B cell (primary cell): ENCODE data around the gene METTL3. TPM values are rescaled to one million over a fixed set of nuclear protein-coding genes. Genes with fewer than 3 reads are reported as not detected.

ENCODE experiments used
- ATAC-seq: fragments of 200-7000 bp; cut with Tn5 transposase; one replicate; pipeline ENCODE4 v1.10.0; 2021; ENCODE audit warnings: low read depth, mild to moderate bottlenecking, moderate number of reproducible peaks, moderate library complexity
- CTCF ChIA-PET: fragments of 350-600 bp; sonication (Branson Sonifier 250); formaldehyde crosslinking; loops from one replicate; lab custom pipeline; 2021; ENCODE audit warnings: antibody characterized with exemption, inconsistent platforms; lab: Charles Lee
- POLR2A ChIA-PET: fragments of 350-600 bp; sonication (Branson Sonifier 250); formaldehyde crosslinking; loops from one replicate; lab custom pipeline; 2021; ENCODE audit warnings: antibody characterized with exemption; lab: Charles Lee
- DNase-seq: peaks from one replicate; pipeline ENCODE4 v3.0.0; 2013
- H2AFZ ChIP-seq: 2 replicates; pipeline ENCODE4 v1.6.1; 2012; ENCODE audit warnings: mild to moderate bottlenecking, low read depth, low read length; ENCODE audit not compliant: insufficient read depth, poor library complexity, severe bottlenecking
- H3K27ac ChIP-seq, 2 donors: 1 replicate in 1 of 2; 2 replicates in 1 of 2; pipeline ENCODE4 v1.5.1; 2012 to 2013; ENCODE audit warnings: low read length in 2 of 2, mild to moderate bottlenecking in 2 of 2, moderate library complexity in 1 of 2
- H3K27me3 ChIP-seq, 4 experiments: fragments of 200-600 bp in 1 of 4; sonication (generic) in 1 of 4; replicated peaks in 1 of 4; 1 replicate in 2 of 4; 2 replicates in 2 of 4; pipeline versions ENCODE4 v1.6.1 to v1.7.0; 2013 to 2016; ENCODE audit warnings: low read length in 3 of 4, mild to moderate bottlenecking in 2 of 4, mixed read lengths in 1 of 4, moderate library complexity in 1 of 4; ENCODE audit not compliant: insufficient read depth in 4 of 4, control insufficient read depth in 3 of 4; ENCODE audit errors: control extremely low read depth in 1 of 4
- H3K36me3 ChIP-seq, 2 experiments: replicated peaks in 1 of 2; 1 replicate in 1 of 2; 2 replicates in 1 of 2; pipeline versions ENCODE4 v1.6.1 to v1.7.1; 2013; ENCODE audit warnings: low read length in 1 of 2; ENCODE audit not compliant: insufficient read depth in 2 of 2, control insufficient read depth in 1 of 2; ENCODE audit errors: control extremely low read depth in 1 of 2, extremely low read depth in 1 of 2
- H3K4me1 ChIP-seq, 2 donors: fragments of 200-600 bp in 1 of 2; sonication (generic) in 1 of 2; 1 replicate in 1 of 2; 2 replicates in 1 of 2; pipeline versions ENCODE4 v1.5.1 to v1.6.1; 2013 to 2017; ENCODE audit warnings: low read length in 2 of 2; ENCODE audit not compliant: control insufficient read depth in 2 of 2, insufficient read depth in 2 of 2
- H3K4me2 ChIP-seq: replicated peaks from 2 replicates; pipeline ENCODE3; 2012; ENCODE audit warnings: mild to moderate bottlenecking, low read depth, low read length; ENCODE audit not compliant: poor library complexity, severe bottlenecking
- H3K4me3 ChIP-seq, 5 experiments: fragments of 200-600 bp in 1 of 5; sonication (generic) in 1 of 5; 1 replicate in 3 of 5; 2 replicates in 2 of 5; pipeline versions ENCODE4 v1.5.1 to v1.7.0; 2011 to 2016; ENCODE audit warnings: low read length in 4 of 5, mild to moderate bottlenecking in 4 of 5, low read depth in 2 of 5, control low read depth in 1 of 5, moderate library complexity in 1 of 5; ENCODE audit not compliant: insufficient read depth in 1 of 5; ENCODE audit errors: control extremely low read depth in 1 of 5, extremely low read depth in 1 of 5
- H3K79me2 ChIP-seq: fragments of 200-600 bp; sonication (generic); one replicate; pipeline ENCODE4 v1.6.0; 2016; ENCODE audit warnings: low read length; ENCODE audit not compliant: control insufficient read depth, insufficient read depth
- H3K9ac ChIP-seq: fragments of 200-600 bp; sonication (generic); 2 replicates; pipeline ENCODE4 v1.6.1; 2017; ENCODE audit warnings: mild to moderate bottlenecking, low read length, moderate library complexity
- H3K9me3 ChIP-seq, 3 donors: one replicate each; pipeline versions ENCODE4 v1.6.1 to v1.7.1; 2013; ENCODE audit warnings: low read length in 2 of 3; ENCODE audit not compliant: control insufficient read depth in 2 of 3, insufficient read depth in 1 of 3; ENCODE audit errors: control extremely low read depth in 1 of 3
- H4K20me1 ChIP-seq: 2 replicates; pipeline ENCODE4 v1.6.0; 2012; ENCODE audit warnings: mild to moderate bottlenecking, low read length; ENCODE audit not compliant: insufficient read depth, control insufficient read depth, poor library complexity, severe bottlenecking
- H3K27ac Mint-ChIP-seq: one replicate; pipeline ENCODE4 v1.8.0; 2021; ENCODE audit warnings: mixed read lengths
- H3K27me3 Mint-ChIP-seq: one replicate; pipeline ENCODE4 v1.8.0; 2021; ENCODE audit warnings: mixed read lengths
- H3K4me1 Mint-ChIP-seq: one replicate; pipeline ENCODE4 v1.8.0; 2021; ENCODE audit warnings: mixed read lengths
- H3K4me3 Mint-ChIP-seq: one replicate; pipeline ENCODE4 v1.8.0; 2021; ENCODE audit warnings: mixed read lengths
- H3K9me3 Mint-ChIP-seq: one replicate; pipeline ENCODE4 v1.8.0; 2022; ENCODE audit warnings: mixed read lengths; ENCODE audit not compliant: insufficient read depth
- EZH2 ChIP-seq: IDR thresholded peaks from 2 replicates; pipeline ENCODE4 v1.6.1; 2012; ENCODE audit warnings: borderline replicate concordance, low read depth, mild to moderate bottlenecking, moderate library complexity, low read length; ENCODE audit not compliant: insufficient read depth, poor library complexity, severe bottlenecking
- WGBS: methylation state at CpG from one replicate; pipeline ENCODE4 v1.1.5; 2013; ENCODE audit warnings: missing lambda C conversion rate; ENCODE audit not compliant: insufficient coverage; 5-methylcytosine and 5-hydroxymethylcytosine counted together
- intact Hi-C: fragments of 100-400 bp; cut with micrococcal nuclease; formaldehyde crosslinking; loops from one replicate; pipeline ENCODE4 v1.10.0; 2022
- polyA plus RNA-seq: library from polyadenylated mRNA; depleted of rRNA; stranded (reverse); fragments of >200 nt; gene quantifications from 2 replicates; pipeline ENCODE4 v1.2.3, GENCODE V29; 2012
- total RNA-seq, 2 donors: library from RNA; stranded (reverse); fragments of 120-200 nt in 1 of 2; gene quantifications; 1 replicate in 1 of 2; 2 replicates in 1 of 2; pipeline versions ENCODE4 v1.2.3 to v1.2.4, GENCODE V29; 2013 to 2022
- TF ChIP-seq, protein P1 (sequence below): fragments of 200-600 bp; IDR thresholded peaks from one replicate; pipeline ENCODE4 v1.8.0; 2022; ENCODE audit warnings: antibody characterized with exemption, mild to moderate bottlenecking

METTL3 gene
- total and polyA plus RNA-seq, 2 donors (not counting 1 experiment from before 2014, with no cell fraction given) = 118 to 161 TPM

DNA sequence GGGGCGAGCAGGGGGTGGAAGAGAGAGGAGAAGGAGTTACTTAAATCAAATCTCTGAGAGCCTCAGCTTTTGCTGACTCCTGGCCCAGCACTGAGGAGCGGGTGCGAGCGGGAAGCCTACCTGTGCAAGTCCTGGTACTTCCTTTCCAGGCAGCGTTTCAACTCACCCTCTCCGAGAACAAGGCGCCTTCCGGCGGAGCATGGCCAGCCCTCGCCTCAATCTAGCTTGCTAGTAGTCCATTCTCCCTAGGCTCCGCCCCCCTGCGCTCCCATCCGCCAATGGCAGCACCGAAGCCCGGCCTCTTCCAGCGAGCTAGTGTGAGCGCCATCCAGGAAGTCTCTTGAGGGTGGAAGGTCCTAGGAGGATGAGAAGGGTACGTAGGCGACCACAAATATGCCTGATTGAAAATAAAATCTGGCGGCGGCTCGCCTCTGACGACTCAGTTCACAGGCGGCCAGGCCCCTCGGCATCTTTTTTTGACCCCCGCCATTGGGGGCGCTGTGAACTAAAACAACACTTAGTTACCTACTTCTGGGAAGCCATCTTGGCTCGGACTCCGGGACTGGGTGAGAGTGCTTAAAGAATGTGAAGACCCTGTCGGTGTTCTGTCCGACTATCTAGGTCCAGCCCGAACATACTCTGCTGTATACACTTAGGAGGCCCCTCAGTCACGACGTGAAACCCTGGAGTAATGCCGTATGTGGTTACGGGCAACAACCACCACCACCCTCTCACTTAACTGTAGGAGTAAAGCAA, 55.0 kb downstream of the METTL3 start, which contains the start of gene CHD8:
TSS of gene CHD8 (minus strand) at position 212 of the 756 bp plus-strand sequence. CDS start 24,480 bp downstream, outside the sequence.
- H3K9me3 Mint-ChIP-seq = no peaks in the 10 kb centered on the region
- Histone ChIP-seq H3K4me2 (peak within 1 kb of the TSS; percentile 78), H4K20me1 (no peaks in the 10 kb centered on the region), H3K4me3 (peak within 1 kb of the TSS; percentile 69 to 98 (median 94)), H2AFZ (peak within 1 kb of the TSS; percentile 98), H3K36me3 (peaks cover 2 to 11% of the 10 kb centered on the region in 2 experiments), H3K9ac (peak within 1 kb of the TSS; percentile 79), H3K27ac (peak within 1 kb of the TSS; percentile 89 to 93), H3K4me1 (peaks cover 11 to 17% of the 10 kb centered on the region in 2 donors), H3K79me2 (peaks cover 47% of the 10 kb centered on the region), H3K9me3 (no peaks in the 10 kb centered on the region), H3K27me3 (no peaks in the 10 kb centered on the region)
- H3K27ac Mint-ChIP-seq = peak within 1 kb of the TSS; percentile 100
- TF ChIP-seq, protein P1, sequence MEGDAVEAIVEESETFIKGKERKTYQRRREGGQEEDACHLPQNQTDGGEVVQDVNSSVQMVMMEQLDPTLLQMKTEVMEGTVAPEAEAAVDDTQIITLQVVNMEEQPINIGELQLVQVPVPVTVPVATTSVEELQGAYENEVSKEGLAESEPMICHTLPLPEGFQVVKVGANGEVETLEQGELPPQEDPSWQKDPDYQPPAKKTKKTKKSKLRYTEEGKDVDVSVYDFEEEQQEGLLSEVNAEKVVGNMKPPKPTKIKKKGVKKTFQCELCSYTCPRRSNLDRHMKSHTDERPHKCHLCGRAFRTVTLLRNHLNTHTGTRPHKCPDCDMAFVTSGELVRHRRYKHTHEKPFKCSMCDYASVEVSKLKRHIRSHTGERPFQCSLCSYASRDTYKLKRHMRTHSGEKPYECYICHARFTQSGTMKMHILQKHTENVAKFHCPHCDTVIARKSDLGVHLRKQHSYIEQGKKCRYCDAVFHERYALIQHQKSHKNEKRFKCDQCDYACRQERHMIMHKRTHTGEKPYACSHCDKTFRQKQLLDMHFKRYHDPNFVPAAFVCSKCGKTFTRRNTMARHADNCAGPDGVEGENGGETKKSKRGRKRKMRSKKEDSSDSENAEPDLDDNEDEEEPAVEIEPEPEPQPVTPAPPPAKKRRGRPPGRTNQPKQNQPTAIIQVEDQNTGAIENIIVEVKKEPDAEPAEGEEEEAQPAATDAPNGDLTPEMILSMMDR = peak; percentile 74
- no peak for TF ChIP-seq EZH2
- DNase-seq (peak; percentile 100), ATAC-seq (peak; percentile 98)
- ChIA-PET CTCF (interaction anchor here (0.6 to 3.9 kb wide), 15 partner anchors 9 to 389 kb away, joined by 3 to 50 read pairs (median 4); partner anchors contain the start of genes METTL3, RAB2B, SUPT16H and TOX4), POLR2A (interaction anchor here (0.5 to 3.6 kb wide), 9 partner anchors 10 to 1416 kb away, joined by 3 to 53 read pairs (median 7); partner anchors contain the start of genes METTL3, RAB2B, SUPT16H and TOX4)
- peak within 1 kb of the TSS; percentile 100 for H3K4me3 Mint-ChIP-seq
- H3K27me3 Mint-ChIP-seq = no peaks in the 10 kb centered on the region
- intact Hi-C loops = loop anchor here (1.0 to 10.0 kb wide), 7 partner anchors 19 to 991 kb away; partner anchors contain the start of genes HNRNPC, METTL3, PIP4P1 and PNP
- WGBS = 0% methylated on average over 25 of the region's 36 CpGs
- H3K4me1 Mint-ChIP-seq = peaks cover 36% of the 10 kb centered on the region
